A673 (cell line): ENCODE results near the gene IL1RAPL1.

Source experiments
- EZH2 ChIP-seq: fragments of 200-600 bp; sonication (generic); IDR thresholded peaks from 2 replicates; pipeline ENCODE4 v1.6.1; 2017; ENCODE audit warnings: borderline replicate concordance, low read depth, mild to moderate bottlenecking, mixed read lengths, antibody characterized with exemption, low read length; ENCODE audit not compliant: poor library complexity, severe bottlenecking
- TF ChIP-seq, protein P1 (sequence below): fragments of 300-800, 200-600 bp; sonication (generic); conservative IDR thresholded peaks from 2 replicates; pipeline ENCODE4 v1.5.1; 2017; ENCODE audit warnings: low read depth, mild to moderate bottlenecking, antibody characterized with exemption, low read length, moderate library complexity, mixed read lengths

- TF ChIP-seq, protein P1, sequence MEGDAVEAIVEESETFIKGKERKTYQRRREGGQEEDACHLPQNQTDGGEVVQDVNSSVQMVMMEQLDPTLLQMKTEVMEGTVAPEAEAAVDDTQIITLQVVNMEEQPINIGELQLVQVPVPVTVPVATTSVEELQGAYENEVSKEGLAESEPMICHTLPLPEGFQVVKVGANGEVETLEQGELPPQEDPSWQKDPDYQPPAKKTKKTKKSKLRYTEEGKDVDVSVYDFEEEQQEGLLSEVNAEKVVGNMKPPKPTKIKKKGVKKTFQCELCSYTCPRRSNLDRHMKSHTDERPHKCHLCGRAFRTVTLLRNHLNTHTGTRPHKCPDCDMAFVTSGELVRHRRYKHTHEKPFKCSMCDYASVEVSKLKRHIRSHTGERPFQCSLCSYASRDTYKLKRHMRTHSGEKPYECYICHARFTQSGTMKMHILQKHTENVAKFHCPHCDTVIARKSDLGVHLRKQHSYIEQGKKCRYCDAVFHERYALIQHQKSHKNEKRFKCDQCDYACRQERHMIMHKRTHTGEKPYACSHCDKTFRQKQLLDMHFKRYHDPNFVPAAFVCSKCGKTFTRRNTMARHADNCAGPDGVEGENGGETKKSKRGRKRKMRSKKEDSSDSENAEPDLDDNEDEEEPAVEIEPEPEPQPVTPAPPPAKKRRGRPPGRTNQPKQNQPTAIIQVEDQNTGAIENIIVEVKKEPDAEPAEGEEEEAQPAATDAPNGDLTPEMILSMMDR, result no peak
- no peak for TF ChIP-seq EZH2
Measured at GRCh38 chrX:29636331-29636730, 1049.1 kb downstream of the IL1RAPL1 start.
